HepG2 (cell line): ENCODE results near the gene NSL1. TPM values are rescaled to one million over a fixed set of nuclear protein-coding genes. Genes with fewer than 3 reads are reported as not detected.

ENCODE experiments used
- ATAC-seq: fragments of 200-7000 bp; cut with Tn5 transposase; 3 replicates; pipeline ENCODE4 v1.9.1; 2020; ENCODE audit warnings: mild to moderate bottlenecking, moderate library complexity
- BruUV-seq: library from RNA; stranded (reverse); fragments of 400-500 nt; replicated peaks from 2 replicates; lab custom pipeline; 2021; lab: Mats Ljungman, UMichigan
- CTCF ChIA-PET: fragments of 300-600 bp; formaldehyde crosslinking; extraction: SDS; loops from one replicate; lab custom pipeline; 2021; ENCODE audit warnings: low total read pairs, inconsistent platforms, low intra/inter-chr PET ratio; lab: Yijun Ruan, JAX
- POLR2A ChIA-PET: fragments of 350-600 bp; sonication (Branson Sonifier 250); formaldehyde crosslinking; loops from one replicate; lab custom pipeline; 2020; ENCODE audit warnings: antibody characterized with exemption, inconsistent platforms; lab: Yijun Ruan, JAX
- DNase-seq: peaks from one replicate; pipeline ENCODE4 v3.0.0-alpha.2; 2015; ENCODE audit warnings: low spot score
- FAIRE-seq: peaks from 3 replicates; lab custom pipeline; 2011; peaks lifted over from hg19 to GRCh38; lab: Jason Lieb, UNC
- H2AFZ ChIP-seq: one replicate; pipeline ENCODE4 v1.6.1; 2011; ENCODE audit warnings: low read length, inconsistent platforms
- H3K27ac ChIP-seq: fragments of 300-600 bp; 3 replicates; pipeline ENCODE4 v1.8.0; 2011; ENCODE audit warnings: mixed run types, mild to moderate bottlenecking, mixed read lengths, low read length, inconsistent platforms; ENCODE audit not compliant: insufficient read depth; ENCODE audit errors: extremely low read length
- H3K27me3 ChIP-seq, 2 experiments: fragments of 200-600 bp in 1 of 2; 2 replicates in 1 of 2; 3 replicates in 1 of 2; pipeline versions ENCODE4 v1.6.0 to v1.8.0; 2011; ENCODE audit warnings: low read length in 2 of 2, mild to moderate bottlenecking in 2 of 2, moderate library complexity in 2 of 2, inconsistent platforms in 1 of 2; ENCODE audit not compliant: insufficient read depth in 2 of 2, control insufficient read depth in 1 of 2
- H3K36me3 ChIP-seq, 2 experiments: fragments of 200-600 bp in 1 of 2; replicated peaks in 1 of 2; 2 replicates in 1 of 2; 3 replicates in 1 of 2; pipeline versions ENCODE4 v1.5.1 to v1.8.0; 2011; ENCODE audit warnings: low read length in 2 of 2, inconsistent platforms in 1 of 2; ENCODE audit not compliant: insufficient read depth in 2 of 2, control insufficient read depth in 1 of 2
- H3K4me1 ChIP-seq: 2 replicates; pipeline ENCODE4 v1.5.1; 2012; ENCODE audit warnings: low read length, inconsistent platforms; ENCODE audit not compliant: insufficient read depth
- H3K4me2 ChIP-seq: 2 replicates; pipeline ENCODE4 v1.6.0; 2011; ENCODE audit warnings: low read depth, low read length, inconsistent platforms
- H3K4me3 ChIP-seq, 3 experiments: fragments of 200-600 bp in 1 of 3; sonication (generic), shearing (Covaris generic) in 1 of 3; replicated peaks in 1 of 3; 2 replicates each; pipeline ENCODE4 v1.5.1; 2011 to 2016; ENCODE audit warnings: low read length in 3 of 3, inconsistent platforms in 2 of 3, low read depth in 2 of 3, mild to moderate bottlenecking in 2 of 3, control low read depth in 1 of 3, mixed read lengths in 1 of 3; ENCODE audit not compliant: insufficient read depth in 1 of 3
- H3K79me2 ChIP-seq: one replicate; pipeline ENCODE4 v1.6.1; 2011; ENCODE audit warnings: low read length, inconsistent platforms; ENCODE audit not compliant: insufficient read depth
- H3K9ac ChIP-seq: 2 replicates; pipeline ENCODE4 v1.6.0; 2011; ENCODE audit warnings: mild to moderate bottlenecking, low read depth, low read length, inconsistent platforms; ENCODE audit not compliant: insufficient read depth
- H3K9me3 ChIP-seq: 2 replicates; pipeline ENCODE4 v1.5.1; 2012; ENCODE audit warnings: mild to moderate bottlenecking, low read length
- H4K20me1 ChIP-seq: 2 replicates; pipeline ENCODE4 v1.6.0; 2011; ENCODE audit warnings: inconsistent platforms, mild to moderate bottlenecking, low read length, moderate library complexity; ENCODE audit not compliant: insufficient read depth
- DPF2 ChIP-seq: sonication (generic); formaldehyde crosslinking; IDR thresholded peaks from 2 replicates; pipeline ENCODE4 v1.4.0; 2020; ENCODE audit warnings: mild to moderate bottlenecking, low read depth, missing genetic modification reagents, borderline replicate concordance
- HOXD1 ChIP-seq: sonication (generic); formaldehyde crosslinking; IDR thresholded peaks from 2 replicates; pipeline ENCODE4 v1.5.0; 2020; ENCODE audit warnings: missing genetic modification reagents
- KLF9 ChIP-seq: IDR thresholded peaks from 2 replicates; pipeline ENCODE4 v1.6.1; 2016; ENCODE audit warnings: low read depth
- LCORL ChIP-seq, 2 experiments: fragments of 450-650 bp in 1 of 2; sonication (generic) in 1 of 2; formaldehyde crosslinking in 1 of 2; IDR thresholded peaks; 2 replicates each; pipeline versions ENCODE4 v1.5.0 to v1.6.1; 2017 to 2020; ENCODE audit warnings: antibody characterized with exemption in 1 of 2, missing genetic modification reagents in 1 of 2
- MTA3 ChIP-seq: sonication (generic); formaldehyde crosslinking; IDR thresholded peaks from 2 replicates; pipeline ENCODE4 v1.4.0; 2020; ENCODE audit warnings: missing genetic modification reagents
- MTF1 ChIP-seq: sonication (generic); formaldehyde crosslinking; IDR thresholded peaks from 2 replicates; pipeline ENCODE4 v1.5.0; 2020; ENCODE audit warnings: missing genetic modification reagents
- NFRKB ChIP-seq: fragments of 450-650 bp; IDR thresholded peaks from 2 replicates; pipeline ENCODE4 v1.6.1; 2017
- SCMH1 ChIP-seq: sonication (generic); formaldehyde crosslinking; IDR thresholded peaks from 2 replicates; pipeline ENCODE4 v1.9.0; 2021; ENCODE audit warnings: missing genetic modification reagents, mild to moderate bottlenecking, borderline replicate concordance
- SP1 ChIP-seq, 2 experiments: fragments of 450-650 bp in 1 of 2; sonication (generic) in 1 of 2; formaldehyde crosslinking in 1 of 2; IDR thresholded peaks; 2 replicates each; pipeline versions ENCODE4 v1.4.0 to v1.6.1; 2016 to 2020; ENCODE audit warnings: missing genetic modification reagents in 1 of 2
- SRSF4 ChIP-seq: fragments of 200-400 bp; formaldehyde crosslinking; IDR thresholded peaks from one replicate; pipeline ENCODE4 v1.6.1; 2018; ENCODE audit warnings: mild to moderate bottlenecking, low read depth, low read length, moderate library complexity; ENCODE audit not compliant: poor library complexity, severe bottlenecking
- ZBTB38 ChIP-seq: sonication (generic); formaldehyde crosslinking; IDR thresholded peaks from 2 replicates; pipeline ENCODE4 v1.5.1; 2020; ENCODE audit warnings: mild to moderate bottlenecking, missing genetic modification reagents
- ZNF143 ChIP-seq: sonication (generic); formaldehyde crosslinking; IDR thresholded peaks from 2 replicates; pipeline ENCODE4 v1.4.0; 2020; ENCODE audit warnings: missing genetic modification reagents
- ZNF383 ChIP-seq: sonication (generic); formaldehyde crosslinking; IDR thresholded peaks from 2 replicates; pipeline ENCODE4 v1.4.0; 2020; ENCODE audit warnings: missing genetic modification reagents, mild to moderate bottlenecking, borderline replicate concordance
- ZNF484 ChIP-seq: sonication (generic); formaldehyde crosslinking; IDR thresholded peaks from 2 replicates; pipeline ENCODE4 v1.5.1; 2020; ENCODE audit warnings: mild to moderate bottlenecking, low read depth, missing genetic modification reagents, borderline replicate concordance
- ZNF557 ChIP-seq: sonication (generic); formaldehyde crosslinking; IDR thresholded peaks from 2 replicates; pipeline ENCODE4 v1.4.0; 2020; ENCODE audit warnings: missing genetic modification reagents
- ZNF558 ChIP-seq: sonication (generic); formaldehyde crosslinking; IDR thresholded peaks from 2 replicates; pipeline ENCODE4 v1.9.0; 2022; ENCODE audit warnings: mild to moderate bottlenecking, missing genetic modification reagents, borderline replicate concordance
- WGBS: methylation state at CpG from one replicate; pipeline ENCODE4 v1.1.6; 2017; ENCODE audit warnings: low lambda C conversion rate; 5-methylcytosine and 5-hydroxymethylcytosine counted together
- in situ Hi-C: cut with HindIII; loops from 2 replicates; pipeline ENCODE4 v1.10.0; 2017; ENCODE audit warnings: low pct_unique_long_range_greater_than_20kb; ENCODE audit not compliant: extremely low pct_ligation_motif_present
- intact Hi-C: fragments of 100-400 bp; cut with micrococcal nuclease; formaldehyde crosslinking; loops from one replicate; pipeline ENCODE4 v1.10.0; 2022; ENCODE audit not compliant: unreplicated experiment
- polyA plus RNA-seq, 8 experiments: library from polyadenylated mRNA; depleted of rRNA in 3 of 8; stranded (reverse) in 7 of 8; unstranded in 1 of 8; fragments of >200 nt; fragmentation: Illumina TruSeq in 4 of 8; extraction: Trizol in 4 of 8; gene quantifications; 2 replicates each; pipeline versions ENCODE4 v1.2.1 to v1.2.3, GENCODE V29; 2011 to 2016; ENCODE audit warnings: low read depth in 4 of 8, missing spikeins in 1 of 8, mixed read lengths in 1 of 8; ENCODE audit not compliant: insufficient read depth in 1 of 8
- total RNA-seq, 5 experiments: library from RNA; depleted of rRNA; stranded (reverse); fragments of >200 nt; fragmentation: Illumina TruSeq; extraction: Trizol; gene quantifications; 2 replicates each; pipeline ENCODE4 v1.2.3, GENCODE V29; 2016; ENCODE audit warnings: low read depth in 1 of 5
- TF ChIP-seq, protein P1 (sequence below): sonication (generic); formaldehyde crosslinking; IDR thresholded peaks from 2 replicates; pipeline ENCODE4 v1.5.1; 2020; ENCODE audit warnings: mild to moderate bottlenecking, missing genetic modification reagents, borderline replicate concordance
- TF ChIP-seq, protein P2 (sequence below): sonication (generic); formaldehyde crosslinking; conservative IDR thresholded peaks from 2 replicates; pipeline ENCODE4 v1.4.0; 2020; ENCODE audit warnings: missing genetic modification reagents

The NSL1 gene
- total and polyA plus RNA-seq, 2 of the 13 experiments (the other 11 are each of a cell fraction or from before 2014, with no cell fraction given) = 34.5 to 77.4 TPM

DNA sequence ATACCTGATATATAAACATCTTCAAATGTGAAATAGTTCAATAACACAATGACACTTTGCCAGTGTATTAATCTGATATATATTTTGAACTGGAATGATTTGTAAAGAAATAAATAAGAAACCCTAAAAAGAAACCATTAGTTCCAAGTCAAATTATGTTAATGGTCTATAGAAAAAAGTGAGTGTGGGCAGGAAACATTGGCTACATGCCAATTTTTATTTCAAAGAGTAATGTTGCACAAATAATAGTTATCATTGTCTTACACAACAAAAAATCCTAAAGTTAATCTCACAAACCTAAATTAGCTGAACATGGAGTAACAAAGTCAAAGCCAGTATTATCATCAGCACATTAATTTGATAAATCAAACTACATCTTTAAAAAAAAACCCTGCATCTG, 54.0 kb downstream of the NSL1 start:
- intact Hi-C loops (no loop called here), in situ Hi-C loops (no loop called here)
- FAIRE-seq (no peak), ATAC-seq (no peak), DNase-seq (no peak)
- TF ChIP-seq LCORL (IDR thresholded peaks at IDR 0.05) (peak; percentile 75; the same call in 1 of the 2 replicates), LCORL (CRISPR knock-in tag; IDR thresholded peaks at IDR 0.05) (no peak), SP1 (IDR thresholded peaks at IDR 0.05) (no peak), SP1 (CRISPR knock-in tag; IDR thresholded peaks at IDR 0.05) (no peak), ZNF558 (no peak), ZNF484 (CRISPR knock-in tag) (no peak)
- BruUV-seq = no TSS peak
- Histone ChIP-seq H4K20me1 (no peaks in the 10 kb centered on the region), H3K9ac (no peak overlapping the region), H3K27ac (no peak overlapping the region), H3K4me3 (no peak overlapping the region), H3K4me1 (no peaks in the 10 kb centered on the region), H3K36me3 (peaks cover 4 to 25% of the 10 kb centered on the region in 2 experiments; a peak in 2 of 5 replicates), H2AFZ (no peak overlapping the region), H3K79me2 (peaks cover 4% of the 10 kb centered on the region), H3K4me2 (no peak overlapping the region), H3K9me3 (no peaks in the 10 kb centered on the region), H3K27me3 (no peaks in the 10 kb centered on the region)
- ChIA-PET CTCF (no interaction called here), POLR2A (no interaction called here)

DNA sequence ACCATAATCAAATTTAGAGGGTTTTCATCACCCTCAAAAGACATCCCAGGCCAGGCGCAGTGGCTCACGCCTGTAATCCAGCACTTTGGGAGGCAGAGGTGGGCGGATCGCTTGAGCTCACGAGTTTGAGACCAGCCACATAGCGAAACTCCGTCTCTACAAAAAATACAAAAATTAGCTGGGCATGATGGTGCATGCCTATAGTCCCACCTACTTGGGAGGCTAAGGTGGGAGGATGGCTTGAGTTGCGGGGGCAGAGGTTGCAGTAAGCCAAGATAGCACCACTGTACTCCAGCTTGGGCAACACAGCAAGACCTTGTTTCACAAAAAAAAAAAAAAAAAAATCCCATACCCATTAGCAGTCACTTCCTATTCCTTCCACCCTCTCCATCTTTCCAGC, 58.5 kb downstream of the NSL1 start:
- no peaks in the 10 kb centered on the region for H3K27me3 ChIP-seq
- 99% methylated on average over 8 of the region's 8 CpGs for WGBS
- peaks cover 2 to 14% of the 10 kb centered on the region in 2 experiments; a peak in 3 of 5 replicates for H3K36me3 ChIP-seq
- no peak overlapping the region for H2AFZ ChIP-seq
- ATAC-seq (no peak), FAIRE-seq (no peak), DNase-seq (no peak)
- no peak overlapping the region for H3K27ac ChIP-seq
- H3K9me3 ChIP-seq = no peaks in the 10 kb centered on the region
- H3K79me2 ChIP-seq = no peaks in the 10 kb centered on the region
- peaks cover 24% of the 10 kb centered on the region for H3K4me1 ChIP-seq
- BruUV-seq = no TSS peak
- ChIA-PET CTCF (no interaction called here), POLR2A (no interaction called here)
- in situ Hi-C loops = no loop called here
- H3K9ac ChIP-seq = no peak overlapping the region
- no peaks in the 10 kb centered on the region for H4K20me1 ChIP-seq
- intact Hi-C loops = no loop called here
- no peak overlapping the region for H3K4me2 ChIP-seq
- no peak overlapping the region for H3K4me3 ChIP-seq
- TF ChIP-seq NFRKB (no peak), SRSF4 (no peak), MTA3 (CRISPR knock-in tag) (no peak), MTF1 (CRISPR knock-in tag) (no peak), ZNF143 (CRISPR knock-in tag) (no peak), DPF2 (CRISPR knock-in tag) (no peak), ZNF383 (CRISPR knock-in tag) (no peak), HOXD1 (CRISPR knock-in tag) (no peak), SCMH1 (no peak), ZBTB38 (CRISPR knock-in tag) (no peak), ZNF557 (no peak), KLF9 (CRISPR knock-in tag) (no peak), SP1 (IDR thresholded peaks at IDR 0.05) (no peak), SP1 (CRISPR knock-in tag; IDR thresholded peaks at IDR 0.05) (no peak)
- TF ChIP-seq, protein P1, sequence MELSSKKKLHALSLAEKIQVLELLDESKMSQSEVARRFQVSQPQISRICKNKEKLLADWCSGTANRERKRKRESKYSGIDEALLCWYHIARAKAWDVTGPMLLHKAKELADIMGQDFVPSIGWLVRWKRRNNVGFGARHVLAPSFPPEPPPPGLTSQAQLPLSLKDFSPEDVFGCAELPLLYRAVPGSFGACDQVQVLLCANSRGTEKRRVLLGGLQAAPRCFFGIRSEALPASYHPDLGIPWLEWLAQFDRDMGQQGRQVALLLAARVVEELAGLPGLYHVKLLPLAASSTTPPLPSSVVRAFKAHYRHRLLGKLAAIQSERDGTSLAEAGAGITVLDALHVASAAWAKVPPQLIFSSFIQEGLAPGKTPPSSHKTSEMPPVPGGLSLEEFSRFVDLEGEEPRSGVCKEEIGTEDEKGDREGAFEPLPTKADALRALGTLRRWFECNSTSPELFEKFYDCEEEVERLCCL (CRISPR knock-in tag) = no peak
- TF ChIP-seq, protein P2, sequence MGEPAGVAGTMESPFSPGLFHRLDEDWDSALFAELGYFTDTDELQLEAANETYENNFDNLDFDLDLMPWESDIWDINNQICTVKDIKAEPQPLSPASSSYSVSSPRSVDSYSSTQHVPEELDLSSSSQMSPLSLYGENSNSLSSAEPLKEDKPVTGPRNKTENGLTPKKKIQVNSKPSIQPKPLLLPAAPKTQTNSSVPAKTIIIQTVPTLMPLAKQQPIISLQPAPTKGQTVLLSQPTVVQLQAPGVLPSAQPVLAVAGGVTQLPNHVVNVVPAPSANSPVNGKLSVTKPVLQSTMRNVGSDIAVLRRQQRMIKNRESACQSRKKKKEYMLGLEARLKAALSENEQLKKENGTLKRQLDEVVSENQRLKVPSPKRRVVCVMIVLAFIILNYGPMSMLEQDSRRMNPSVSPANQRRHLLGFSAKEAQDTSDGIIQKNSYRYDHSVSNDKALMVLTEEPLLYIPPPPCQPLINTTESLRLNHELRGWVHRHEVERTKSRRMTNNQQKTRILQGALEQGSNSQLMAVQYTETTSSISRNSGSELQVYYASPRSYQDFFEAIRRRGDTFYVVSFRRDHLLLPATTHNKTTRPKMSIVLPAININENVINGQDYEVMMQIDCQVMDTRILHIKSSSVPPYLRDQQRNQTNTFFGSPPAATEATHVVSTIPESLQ (CRISPR knock-in tag) = no peak
